ENCODE data around the gene DPP4. TPM values are rescaled to one million over a fixed set of nuclear protein-coding genes. Genes with fewer than 3 reads are reported as not detected.

DPP4 gene
- total and polyA plus RNA-seq, 2 of the 4 experiments (the other 2 are of a cell fraction), result 13.2 to 19.0 TPM

DNA sequence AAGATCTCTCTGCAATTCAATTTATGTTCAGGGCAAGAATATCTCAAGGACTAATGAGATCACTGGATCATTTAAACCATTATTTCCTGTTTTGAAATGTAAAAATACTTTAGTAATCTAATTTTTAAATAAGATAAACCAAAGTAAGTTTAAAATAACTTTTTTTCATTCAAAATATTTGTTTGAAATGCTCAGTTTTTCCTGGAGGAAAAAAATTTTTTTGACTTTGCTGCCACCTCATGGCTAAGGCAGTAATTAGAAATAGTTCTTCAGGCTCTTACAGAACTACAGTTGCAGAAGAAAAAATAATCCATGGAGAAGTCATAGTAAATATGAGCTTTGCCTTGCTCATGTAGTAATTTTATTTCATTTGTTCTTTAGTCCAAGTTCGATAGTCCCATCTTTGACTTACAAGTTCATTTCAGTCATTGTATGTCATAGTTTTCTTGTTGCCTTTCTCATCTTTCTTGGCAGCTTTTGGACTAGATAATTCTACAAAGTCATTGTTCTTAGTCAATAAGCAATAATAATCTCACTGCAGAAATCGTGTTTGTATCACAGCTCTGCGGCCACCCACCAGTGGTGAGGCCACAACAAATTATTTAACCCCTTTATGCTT, 127.4 kb downstream of the DPP4 start:
- H2BK120ac ChIP-seq (ENCODE audit: low read depth, low read length), result no peak overlapping the region
- TF ChIP-seq CTCF (conservative IDR thresholded peaks at IDR 0.05; ENCODE audit: low read depth, low read length), result peak; percentile 54
- peak; percentile 48; the same call in 1 of the 2 replicates for TF ChIP-seq SMC3 (IDR thresholded peaks at IDR 0.05; ENCODE audit: low read depth, low read length)
- TF ChIP-seq FOS (IDR thresholded peaks at IDR 0.05; ENCODE audit: low read depth, low read length), result no peak
- TF ChIP-seq RAD21 (IDR thresholded peaks at IDR 0.05; ENCODE audit: low read length), result peak; percentile 57
- H2AK5ac ChIP-seq (ENCODE audit: low read depth, low read length), result no peak overlapping the region
- no peak overlapping the region for H3K18ac ChIP-seq (ENCODE audit: low read depth, low read length)
- no peaks in the 10 kb centered on the region for H3K79me1 ChIP-seq (ENCODE audit: low read depth in 1 of 2, low read length in 2 of 2)
- WGBS, 2 experiments (ENCODE audit: extremely low coverage in 2 of 2, insufficient read length in 1 of 2), result no CpG with 5 or more reads among the region's 3 CpGs
- H2BK20ac ChIP-seq (ENCODE audit: low read depth, low read length), result no peak overlapping the region
- H3K4me3 ChIP-seq (ENCODE audit: insufficient read depth, low read depth, low read length), result no peak overlapping the region
- CTCF ChIA-PET, result interaction anchor here (0.6 to 2.4 kb wide), 7 partner anchors 10 to 360 kb away, joined by 3 to 16 read pairs (median 3); no protein-coding TSS in a partner anchor
- POLR2A ChIA-PET (ENCODE audit: unreplicated experiment), result no interaction called here
- no peak overlapping the region for H2AFZ ChIP-seq (replicated peaks; ENCODE audit: low read length, poor library complexity)
- DNase-seq (peak; percentile 28), ATAC-seq (ENCODE audit: low read depth) (0 out of 2 replicates have a peak, but pooled peaks have one; percentile 49)
- H3K4me2 ChIP-seq (ENCODE audit: low read depth, low read length), result no peak overlapping the region
- H3K9me1 ChIP-seq (ENCODE audit: insufficient read depth, low read length), result no peaks in the 10 kb centered on the region
- no peak overlapping the region for H4K5ac ChIP-seq (ENCODE audit: low read depth, low read length)
- intact Hi-C loops (cut with micrococcal nuclease) (loop anchor here (1.0 to 5.0 kb wide), 5 partner anchors 178 to 696 kb away; no protein-coding TSS in a partner anchor), in situ Hi-C loops (cut with MboI; ENCODE audit: low sequenced_read_pairs) (loop anchor here (10.0 to 25.0 kb wide), 2 partner anchors 362 to 684 kb away; no protein-coding TSS in a partner anchor), dilution Hi-C loops (cut with HindIII; ENCODE audit: low sequenced_read_pairs, unreplicated experiment) (no loop called here)
- H3K27ac ChIP-seq (ENCODE audit: insufficient read depth, low read length), result no peak overlapping the region
- no peak overlapping the region for H3K23ac ChIP-seq (ENCODE audit: low read depth, low read length)
- H2BK5ac ChIP-seq (ENCODE audit: low read depth, low read length, poor library complexity, severe bottlenecking), result no peak overlapping the region
- no peak overlapping the region for H3K4ac ChIP-seq (ENCODE audit: low read depth, low read length)
- H4K20me1 ChIP-seq (ENCODE audit: insufficient read depth, low read length), result no peaks in the 10 kb centered on the region
- H3K9ac ChIP-seq (ENCODE audit: low read depth, low read length), result no peak overlapping the region
- H3K36me3 ChIP-seq (ENCODE audit: control insufficient read depth, insufficient read depth, low read length), result no peaks in the 10 kb centered on the region
- BruUV-seq (replicated peaks), result no TSS peak
- H2AK9ac ChIP-seq (replicated peaks; ENCODE audit: low read depth, low read length, poor library complexity), result no peak overlapping the region
- no peak overlapping the region for H4K8ac ChIP-seq (ENCODE audit: low read depth in 2 of 2, low read length in 2 of 2)
- H3K27me3 ChIP-seq (ENCODE audit: control insufficient read depth, insufficient read depth, low read length), result 0 out of 2 replicates have a peak, but pooled peaks cover 3% of the 10 kb centered on the region
- no peak overlapping the region for H3K56ac ChIP-seq (ENCODE audit: extremely low read depth, insufficient read depth, low read length)
- H3K9me3 ChIP-seq (ENCODE audit: control insufficient read depth, insufficient read depth, low read length), result no peaks in the 10 kb centered on the region
- no peak overlapping the region for H2BK15ac ChIP-seq (ENCODE audit: low read depth, low read length)
- H3K4me1 ChIP-seq (ENCODE audit: control insufficient read depth, insufficient read depth, low read length), result no peaks in the 10 kb centered on the region
- H4K91ac ChIP-seq (ENCODE audit: insufficient read depth, low read depth, low read length), result no peak overlapping the region
- no peak overlapping the region for H3K14ac ChIP-seq (replicated peaks; ENCODE audit: low read depth, low read length)
